Chondrocyte (in vitro differentiated cells): ENCODE results near the gene INPP5A. TPM values are rescaled to one million over a fixed set of nuclear protein-coding genes. Genes with fewer than 3 reads are reported as not detected.
A peak's percentile ranks its signal among the peaks of the same experiment; 100 is the strongest.

ENCODE experiments used
- DNase-seq: peaks from one replicate; pipeline ENCODE4 v3.0.0; 2021; ENCODE audit warnings: mixed read lengths, low spot score
- H3K27ac Mint-ChIP-seq: one replicate; pipeline ENCODE4 v1.8.0; 2021; ENCODE audit warnings: mild to moderate bottlenecking, moderate library complexity, mixed read lengths; ENCODE audit not compliant: unreplicated experiment
- H3K27me3 Mint-ChIP-seq: 2 replicates; pipeline ENCODE4 v1.8.0; 2021; ENCODE audit warnings: low read depth, mixed read lengths
- H3K36me3 Mint-ChIP-seq: 2 replicates; pipeline ENCODE4 v1.8.0; 2021; ENCODE audit warnings: low read depth, mixed read lengths
- H3K4me1 Mint-ChIP-seq: 2 replicates; pipeline ENCODE4 v1.8.0; 2021; ENCODE audit warnings: low read depth, mild to moderate bottlenecking, mixed read lengths
- H3K4me3 Mint-ChIP-seq: one replicate; pipeline ENCODE4 v1.8.0; 2021; ENCODE audit warnings: mild to moderate bottlenecking, moderate library complexity, mixed read lengths; ENCODE audit not compliant: unreplicated experiment
- H3K9me3 Mint-ChIP-seq: 2 replicates; pipeline ENCODE4 v1.8.0; 2021; ENCODE audit warnings: low read depth, mixed read lengths
- CTCF ChIP-seq: fragments of 200-600 bp; sonication (generic); IDR thresholded peaks from 2 replicates; pipeline ENCODE4 v1.5.0; 2021; ENCODE audit warnings: antibody characterized with exemption, mild to moderate bottlenecking, moderate library complexity
- total RNA-seq: library from RNA; stranded (reverse); gene quantifications from 3 replicates; pipeline ENCODE4 v1.2.1, GENCODE V29; 2021

The INPP5A gene
- total RNA-seq, 1 donor from 2014 or later: 40.6 TPM

GRCh38 chr10:132605390-132605789 is 67.8 kb downstream of the INPP5A start:
- H3K4me3 Mint-ChIP-seq: no peak overlapping the region
- H3K4me1 Mint-ChIP-seq: peaks cover 25% of the 10 kb centered on the region
- no peak for DNase-seq
- H3K36me3 Mint-ChIP-seq: peaks cover 1% of the 10 kb centered on the region
- no peaks in the 10 kb centered on the region for H3K27me3 Mint-ChIP-seq
- no peak for TF ChIP-seq CTCF
- H3K27ac Mint-ChIP-seq: no peak overlapping the region
- peaks cover 15% of the 10 kb centered on the region for H3K9me3 Mint-ChIP-seq

- no peak for TF ChIP-seq CTCF
- no peak for DNase-seq
- Mint-ChIP-seq H3K4me1 (peaks cover 25% of the 10 kb centered on the region), H3K27me3 (no peaks in the 10 kb centered on the region), H3K9me3 (peaks cover 10% of the 10 kb centered on the region), H3K36me3 (peaks cover 1% of the 10 kb centered on the region), H3K4me3 (no peak overlapping the region), H3K27ac (no peak overlapping the region)
Observed at GRCh38 chr10:132606031-132606491, 68.5 kb downstream of the INPP5A start.

- H3K9me3 Mint-ChIP-seq: peaks cover 4% of the 10 kb centered on the region
- peaks cover 19% of the 10 kb centered on the region for H3K4me1 Mint-ChIP-seq
- no peak overlapping the region for H3K27ac Mint-ChIP-seq
- no peak for TF ChIP-seq CTCF
- H3K4me3 Mint-ChIP-seq: no peak overlapping the region
- H3K36me3 Mint-ChIP-seq: no peaks in the 10 kb centered on the region
- peak; percentile 86 for DNase-seq
- no peaks in the 10 kb centered on the region for H3K27me3 Mint-ChIP-seq
Observed at GRCh38 chr10:132606536-132607316, 69.1 kb downstream of the INPP5A start.

GRCh38 chr10:132607491-132607890 is 69.9 kb downstream of the INPP5A start:
- Mint-ChIP-seq H3K36me3 (no peaks in the 10 kb centered on the region), H3K4me3 (no peak overlapping the region), H3K4me1 (peaks cover 20% of the 10 kb centered on the region), H3K9me3 (peaks cover 4% of the 10 kb centered on the region), H3K27me3 (no peaks in the 10 kb centered on the region), H3K27ac (no peak overlapping the region)
- TF ChIP-seq CTCF: no peak
- DNase-seq: peak; percentile 85

GRCh38 chr10:132607961-132608495 is 70.4 kb downstream of the INPP5A start:
- Mint-ChIP-seq H3K9me3 (peaks cover 4% of the 10 kb centered on the region), H3K27ac (no peak overlapping the region), H3K4me3 (no peak overlapping the region), H3K27me3 (no peaks in the 10 kb centered on the region), H3K4me1 (peaks cover 19% of the 10 kb centered on the region), H3K36me3 (no peaks in the 10 kb centered on the region)
- no peak for TF ChIP-seq CTCF
- DNase-seq: peak; percentile 92
